ENCODE results near the gene STXBP5.

Gene STXBP5
- long read RNA-seq, donor 1, partial matches to known transcripts, result 5 of 5 reads
- long read RNA-seq, donor 1, other reads (novel, unspliced or antisense), result 0 of 5 reads
- long read RNA-seq, donor 2, result 0 reads
- long read RNA-seq, donor 3, result 0 reads
- long read RNA-seq, donor 4, partial matches to known transcripts, result 0 of 1 reads
- long read RNA-seq, donor 4, other reads (novel, unspliced or antisense), result 0 of 1 reads
- long read RNA-seq, donor 5, result 0 reads
- long read RNA-seq, donor 6, full-length matches to known transcripts, result 1 of 1 reads
- long read RNA-seq, donor 6, partial matches to known transcripts, result 0 of 1 reads
- long read RNA-seq, donor 6, other reads (novel, unspliced or antisense), result 0 of 1 reads
- long read RNA-seq, donor 7, full-length matches to known transcripts, result 1 of 6 reads
- long read RNA-seq, donor 7, partial matches to known transcripts, result 5 of 6 reads
- long read RNA-seq, donor 7, other reads (novel, unspliced or antisense), result 0 of 6 reads
- long read RNA-seq, donor 8, result 0 reads

DNA sequence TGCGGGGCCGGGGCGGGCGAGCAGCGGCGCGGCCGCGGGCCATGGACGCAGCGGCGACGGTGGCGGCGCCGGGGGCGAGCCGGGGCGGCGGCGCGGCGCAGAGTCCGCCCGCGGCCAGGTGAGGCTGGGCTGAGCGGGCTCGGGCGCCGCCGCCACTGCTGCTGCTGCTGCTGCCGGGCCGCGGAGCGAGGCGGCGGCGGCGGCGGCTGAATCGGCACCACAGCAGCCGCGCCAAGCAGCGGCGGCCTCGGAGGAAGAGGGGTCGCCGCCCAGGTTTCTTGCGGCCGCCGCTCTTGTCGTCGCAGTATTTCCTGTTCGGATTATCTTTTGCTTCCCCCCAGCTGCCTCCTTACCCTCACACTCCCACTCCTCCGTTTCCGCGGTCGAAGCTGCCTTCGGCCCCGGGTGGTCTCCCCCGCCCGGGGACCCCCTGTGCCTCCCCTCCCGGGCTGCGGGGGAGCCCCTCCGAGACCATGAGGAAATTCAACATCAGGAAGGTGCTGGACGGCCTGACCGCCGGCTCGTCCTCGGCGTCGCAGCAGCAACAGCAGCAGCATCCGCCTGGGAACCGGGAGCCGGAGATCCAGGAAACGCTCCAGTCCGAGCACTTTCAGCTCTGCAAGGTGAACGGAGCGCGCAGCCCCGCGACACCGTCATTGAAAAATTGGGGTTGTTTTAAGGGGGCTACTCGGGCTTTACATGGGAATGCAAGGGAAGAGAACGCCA is at the start of gene STXBP5:
Gene STXBP5, plus strand, starts transcription at position 358 of the 726 bp plus-strand sequence. Its CDS starts 116 bp downstream, at position 474.
- DNase-seq, result peak; percentile 89

DNA sequence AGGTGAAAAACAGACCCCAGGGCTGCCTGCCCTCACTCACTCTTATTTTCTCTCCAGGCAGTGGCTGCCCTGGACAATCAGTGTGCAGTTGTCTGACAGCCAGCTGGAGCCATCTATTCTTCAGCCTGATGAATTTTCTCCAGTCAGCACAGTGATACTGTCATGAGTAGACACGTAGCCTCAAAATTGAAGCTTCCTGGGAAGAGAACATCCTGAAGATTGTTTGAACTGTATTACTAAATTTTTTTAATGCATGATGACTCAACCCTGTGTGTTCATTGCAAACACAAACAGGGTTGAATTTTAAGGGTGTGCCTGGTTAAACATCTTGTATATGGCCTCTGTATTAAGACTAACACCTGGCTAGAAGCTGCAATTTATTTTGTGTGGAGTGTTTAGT is 49.8 kb upstream of the STXBP5 start:
- no peak for DNase-seq

DNA sequence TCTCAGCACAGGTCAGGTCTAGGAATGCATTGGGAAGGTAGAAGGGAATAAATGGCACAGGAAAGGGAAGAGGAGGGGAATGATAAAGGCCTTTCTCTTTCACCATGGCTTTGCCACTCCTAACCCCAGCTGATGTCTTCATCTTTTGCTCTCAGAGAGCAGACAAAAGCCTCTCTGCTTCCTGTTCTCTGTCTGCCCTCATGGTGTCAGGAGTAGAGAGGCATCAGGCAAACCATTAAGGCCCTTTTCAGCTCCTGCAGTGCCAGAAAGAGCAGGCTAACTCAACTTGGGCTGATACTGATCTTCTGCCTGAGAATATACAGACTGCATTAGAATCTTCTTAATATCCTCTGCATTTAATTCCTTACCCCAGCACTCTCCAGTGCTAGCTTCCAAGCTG is 48.0 kb upstream of the STXBP5 start:
- no peak for DNase-seq

DNA sequence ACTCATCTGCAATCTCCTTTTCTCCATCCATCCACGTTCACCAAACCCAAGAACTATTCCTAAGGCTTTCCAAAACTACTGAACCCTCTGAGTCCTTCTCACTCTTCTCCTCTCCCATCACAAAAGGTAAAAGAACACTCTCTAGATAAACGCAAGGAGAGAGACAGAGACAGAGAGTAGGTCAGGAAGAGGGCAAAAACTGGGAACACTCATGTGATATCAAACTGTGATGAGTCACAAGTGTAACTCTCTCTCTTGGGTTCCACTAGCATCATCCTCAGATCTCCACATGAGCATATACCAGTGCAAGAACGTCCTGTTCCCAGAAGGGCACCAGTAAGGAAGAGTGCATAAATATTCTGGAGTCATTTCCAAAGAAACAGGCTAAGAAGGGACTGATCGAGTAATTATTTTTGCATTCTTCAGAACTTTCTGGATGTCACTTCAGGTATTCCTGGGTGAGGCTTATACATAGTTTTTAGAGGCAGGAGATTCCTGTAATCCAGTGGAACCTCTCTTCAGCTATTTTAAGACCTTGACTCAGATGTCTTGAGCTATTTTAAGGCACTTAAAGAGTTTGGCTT is 47.3 kb upstream of the STXBP5 start:
- no peak for DNase-seq

DNA sequence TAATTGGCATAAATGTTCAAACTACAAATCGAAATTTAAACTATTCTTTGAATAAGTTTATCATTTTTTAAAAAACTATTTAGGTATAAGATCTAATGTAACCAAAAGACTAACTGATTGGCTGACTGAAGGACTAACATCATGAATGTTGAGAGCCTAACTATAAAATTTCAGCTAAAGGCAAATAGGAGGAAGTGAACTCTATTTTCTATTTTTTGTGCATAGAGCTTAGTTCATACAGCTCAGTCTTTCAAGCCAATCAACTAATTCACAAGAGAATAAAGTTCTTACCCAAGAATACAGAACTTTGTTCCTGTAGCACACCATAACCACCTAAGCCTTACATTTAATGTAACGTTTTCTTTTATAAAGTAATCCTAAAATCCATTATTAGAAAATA is 46.3 kb upstream of the STXBP5 start:
- no peak for DNase-seq

DNA sequence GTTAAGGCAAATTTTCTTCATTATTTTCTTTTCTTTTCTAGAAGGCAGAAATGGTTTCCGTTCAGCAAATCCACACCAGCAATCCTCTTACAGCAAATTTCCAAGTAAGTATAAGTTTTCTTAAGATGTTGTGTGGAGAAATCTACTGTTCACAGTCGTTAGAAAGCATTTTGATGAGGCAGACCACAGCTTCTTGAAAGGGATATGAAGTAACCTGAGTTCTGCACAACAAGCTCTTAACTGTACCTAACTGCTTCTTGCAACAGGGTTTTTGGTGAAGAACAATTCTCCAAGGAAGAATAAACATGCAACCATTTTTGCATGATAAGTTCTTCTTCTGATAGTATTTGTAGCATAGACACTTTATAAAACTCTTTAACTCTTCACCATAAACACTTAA is 45.3 kb upstream of the STXBP5 start:
- DNase-seq, result no peak

DNA sequence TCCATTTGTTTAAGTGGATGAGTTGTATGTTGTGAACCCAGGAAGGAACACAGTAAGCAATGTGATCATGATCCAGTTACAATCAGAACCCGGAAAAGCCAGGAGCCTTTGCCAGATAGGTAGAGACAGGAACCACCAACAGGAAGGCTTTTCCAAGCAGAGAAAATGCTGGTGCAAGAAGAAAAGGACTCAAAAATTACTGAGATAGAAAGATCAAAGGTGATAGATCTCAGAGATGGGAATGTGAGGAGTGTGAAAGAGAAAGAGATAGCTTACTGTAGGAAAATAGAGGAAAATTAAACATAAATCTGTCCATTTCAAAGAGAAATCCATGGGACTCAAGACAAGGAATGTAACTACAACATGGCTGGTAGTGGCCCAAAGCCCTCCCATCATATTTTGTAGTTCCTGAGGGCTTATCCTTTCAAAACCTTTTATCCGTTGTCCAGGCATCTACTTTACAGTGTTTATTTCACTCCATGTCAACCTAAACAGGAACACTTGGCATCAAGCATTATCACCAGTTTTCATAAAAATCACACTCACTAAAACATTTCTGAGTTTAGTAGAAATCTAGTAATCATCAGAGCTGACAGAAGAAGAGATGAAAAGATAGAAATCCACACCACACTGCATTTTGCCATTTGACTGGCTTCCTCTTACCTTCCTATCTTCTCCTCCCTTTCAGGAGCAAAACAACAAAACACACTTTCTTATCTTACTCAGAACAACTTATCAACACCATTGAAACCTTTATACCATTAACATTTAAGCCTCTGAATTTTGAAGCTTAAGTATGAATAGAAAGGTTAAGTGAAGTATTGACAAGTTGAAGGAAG is 44.5 kb upstream of the STXBP5 start:
- DNase-seq, result no peak

DNA sequence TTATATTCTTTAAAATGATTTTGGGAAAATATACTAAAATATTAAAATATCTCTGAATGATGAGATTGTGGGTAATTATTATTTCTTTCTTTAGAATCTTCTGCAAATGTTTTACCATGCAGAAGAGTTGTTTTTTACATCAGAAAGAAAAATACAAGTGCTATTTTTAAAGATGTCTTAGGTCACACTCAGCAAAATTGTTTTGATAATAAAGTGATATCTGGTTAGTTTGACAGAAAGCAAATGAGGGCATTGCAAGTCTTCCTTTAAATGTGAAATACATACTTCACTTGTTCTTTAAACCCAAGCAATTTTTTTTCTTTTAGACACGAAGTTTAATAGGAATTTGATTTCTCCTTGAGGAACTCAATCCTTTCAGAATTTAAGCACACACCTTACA is 43.6 kb upstream of the STXBP5 start:
- no peak for DNase-seq

DNA sequence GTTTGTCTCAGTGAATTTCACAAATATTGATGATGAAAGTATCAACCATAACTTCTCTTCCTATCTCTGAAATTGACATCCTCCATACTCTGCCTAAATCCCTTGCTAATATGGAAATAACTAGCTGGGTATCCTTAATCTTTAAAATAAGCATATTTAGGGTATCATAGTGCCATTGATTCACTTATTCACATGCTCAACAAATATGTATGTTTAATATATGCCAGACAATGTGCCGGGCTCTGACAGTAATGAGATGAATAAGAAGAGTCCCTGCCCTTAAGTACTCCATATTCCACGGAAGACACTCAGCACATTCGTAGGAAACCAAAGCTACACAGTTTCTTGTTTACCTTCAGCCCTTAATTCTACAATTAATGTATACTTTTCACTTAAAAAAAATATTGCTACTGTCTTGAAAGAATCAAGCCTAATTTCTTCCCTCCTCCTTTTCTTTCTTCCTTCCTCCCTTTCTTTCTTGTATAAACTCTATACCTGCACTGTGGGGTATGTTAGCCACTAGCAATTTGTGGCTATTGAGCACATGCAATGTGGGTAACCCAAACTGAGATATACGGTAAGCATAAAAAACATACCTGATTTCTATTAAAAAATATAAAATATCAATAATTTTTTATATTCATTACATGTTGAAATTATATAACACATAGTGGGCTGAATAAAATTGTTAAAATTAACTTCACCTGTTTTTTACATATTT is 42.8 kb upstream of the STXBP5 start:
- DNase-seq, result no peak

DNA sequence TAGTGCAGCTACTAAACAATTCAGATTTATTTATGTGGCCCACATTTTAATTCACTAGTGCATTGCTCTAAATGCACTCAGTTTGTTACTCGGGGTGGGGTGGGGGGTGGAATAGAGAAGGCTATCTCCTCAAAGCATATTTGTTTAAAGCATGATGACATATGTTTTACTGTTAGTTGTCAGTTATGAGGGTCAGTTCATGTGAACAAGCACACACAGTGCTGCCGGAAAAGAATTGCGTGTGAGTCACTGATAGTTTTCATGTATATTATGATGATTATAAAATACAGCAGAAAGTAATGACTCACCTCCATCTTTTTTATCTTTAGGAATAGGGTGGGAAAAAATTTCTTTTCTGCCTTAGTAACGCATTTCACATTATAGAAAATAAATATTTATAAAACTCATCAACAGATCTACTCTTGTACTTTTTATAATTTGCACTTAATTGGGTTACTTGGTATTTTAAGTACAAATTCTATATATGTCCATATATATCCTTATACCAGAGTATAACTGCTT is 42.2 kb upstream of the STXBP5 start:
- no peak for DNase-seq

DNA sequence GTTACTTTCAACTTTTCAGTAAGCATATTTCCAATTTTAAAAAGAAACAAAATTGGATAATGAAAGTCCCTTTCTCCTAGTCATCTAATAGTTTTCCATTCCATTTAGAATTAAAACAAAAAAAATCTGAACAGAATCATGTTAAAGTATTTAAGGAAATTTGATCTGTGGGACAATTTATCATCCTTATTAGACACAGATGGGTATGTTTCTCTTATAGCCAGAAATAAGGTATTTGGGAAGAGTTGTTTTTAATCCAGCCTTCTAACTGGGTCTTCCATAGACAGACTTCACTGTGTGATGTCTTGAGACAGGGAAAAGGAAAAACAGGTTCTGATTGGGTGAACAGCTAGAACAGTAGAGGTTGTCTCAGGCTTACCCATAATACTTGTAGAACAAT is 39.5 kb upstream of the STXBP5 start:
- no peak for DNase-seq

DNA sequence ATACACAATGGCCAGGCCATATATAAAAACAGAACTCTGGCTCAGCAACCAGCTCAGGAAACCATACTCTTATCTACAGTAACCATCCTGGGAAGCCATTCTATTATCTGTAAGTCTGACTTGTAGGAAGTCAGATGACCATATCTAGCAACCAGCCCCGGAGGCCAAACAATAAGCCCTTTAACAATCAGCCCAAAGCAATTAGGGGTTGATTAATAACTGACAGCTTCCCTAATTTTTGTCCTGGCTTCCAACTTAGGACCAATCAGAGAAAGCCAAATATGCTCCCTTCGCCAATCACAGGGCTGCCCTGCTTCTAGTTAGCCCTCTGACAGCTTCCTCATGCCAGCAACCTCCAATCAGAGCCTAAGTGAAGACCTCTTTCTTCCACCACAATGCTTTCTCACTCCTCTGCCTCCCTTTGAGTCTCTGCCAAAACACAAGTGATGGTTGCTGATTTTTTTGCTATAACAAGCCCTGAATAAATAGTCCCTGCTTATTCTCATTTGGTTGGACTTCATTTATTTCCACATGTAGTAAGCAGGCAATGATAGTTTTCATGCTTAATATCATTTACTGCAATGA is 37.8 kb upstream of the STXBP5 start:
- DNase-seq, result no peak

DNA sequence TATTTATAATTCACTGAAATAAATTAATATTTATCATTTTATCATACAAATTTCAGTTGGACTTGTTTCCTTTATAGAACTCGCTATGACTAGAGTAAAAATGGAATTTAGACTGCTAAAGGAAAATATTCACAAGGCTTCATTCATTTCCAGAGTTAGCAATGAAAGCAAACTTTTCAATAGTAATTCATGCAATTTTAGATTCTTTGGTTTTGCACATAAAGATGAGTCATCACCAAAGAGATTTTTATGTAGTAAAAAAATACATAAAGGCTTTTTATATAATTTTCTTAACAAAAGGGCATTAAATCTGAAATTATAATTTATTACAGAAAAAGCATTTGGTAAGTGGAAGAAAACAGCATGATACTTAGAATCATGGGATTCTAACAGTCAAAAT is 37.2 kb upstream of the STXBP5 start:
- no peak for DNase-seq

DNA sequence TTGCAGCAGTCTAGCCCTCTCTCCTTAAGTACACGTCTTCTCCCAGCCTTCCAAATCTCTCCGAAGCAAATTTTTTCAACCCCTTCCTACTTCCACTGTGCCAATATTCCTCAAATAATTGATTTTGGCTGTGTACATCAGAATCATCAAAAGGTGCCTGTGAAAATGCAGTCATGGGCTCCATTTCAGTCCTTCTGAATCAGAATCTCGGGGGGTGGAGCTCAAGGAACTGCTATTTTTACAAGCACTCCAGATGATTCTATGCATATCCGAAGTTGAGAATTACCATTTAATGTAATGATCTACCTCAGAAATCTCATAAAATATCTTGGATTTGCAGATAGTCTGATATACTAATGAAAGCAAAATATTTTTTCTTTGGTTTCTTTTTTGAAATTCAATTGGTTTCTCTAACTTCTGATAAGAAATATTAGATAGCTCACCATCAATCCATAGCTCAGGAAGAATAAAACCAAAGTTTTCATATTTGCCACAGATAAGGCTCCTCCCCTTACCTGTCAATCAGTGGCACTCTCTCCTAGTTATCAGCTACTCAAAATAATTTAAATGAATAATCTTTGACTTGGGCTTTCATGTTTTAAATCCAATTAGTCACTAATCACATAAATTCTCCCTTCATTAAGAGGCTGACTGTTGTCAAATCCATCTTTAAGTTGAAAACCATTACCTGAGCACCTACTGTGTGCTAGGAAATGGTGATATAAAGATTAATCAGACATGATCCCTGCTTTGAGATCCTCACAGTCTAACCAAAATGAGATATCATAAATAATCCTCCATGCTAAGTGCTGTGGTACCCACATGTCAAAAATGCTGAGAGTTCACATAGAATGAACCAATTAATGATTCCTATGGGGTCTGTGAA is 36.4 kb upstream of the STXBP5 start:
- no peak for DNase-seq

DNA sequence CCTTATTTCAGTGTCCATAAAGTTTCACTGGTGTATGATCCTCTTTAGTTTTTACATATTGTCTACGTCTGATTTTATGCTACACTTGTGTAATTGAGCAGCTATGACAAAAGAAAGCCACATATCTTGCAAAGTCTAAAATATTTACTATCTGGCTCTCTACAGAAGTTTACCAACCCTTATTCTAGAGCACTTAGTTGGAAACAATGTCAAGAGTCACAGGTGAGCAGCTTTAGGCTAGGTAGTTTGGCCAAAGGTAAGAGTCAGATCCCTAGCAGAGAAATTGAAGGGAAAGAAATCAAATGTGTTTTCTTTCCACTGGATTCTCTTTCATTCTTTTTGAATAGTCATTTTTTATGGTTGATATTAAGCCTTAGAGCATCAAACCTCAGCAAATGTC is 34.7 kb upstream of the STXBP5 start:
- no peak for DNase-seq

DNA sequence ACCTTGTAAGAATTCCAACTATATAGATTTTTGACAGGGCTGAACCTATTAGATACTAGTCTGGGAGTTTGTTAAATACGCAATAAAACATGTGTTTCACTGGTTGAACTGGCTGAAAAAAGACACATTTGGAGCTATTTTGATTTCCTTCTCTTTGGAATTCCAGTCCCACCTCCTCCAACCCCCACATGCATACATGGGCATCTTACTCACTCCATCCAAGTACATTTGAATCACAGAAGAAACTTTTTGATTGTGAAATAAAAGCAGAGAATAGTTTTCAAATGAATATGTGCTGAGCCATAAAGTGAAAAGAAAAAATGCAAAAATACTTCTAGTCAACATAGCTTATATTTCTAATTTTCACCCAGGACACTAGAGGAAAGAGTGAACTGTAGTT is 33.9 kb upstream of the STXBP5 start:
- DNase-seq, result no peak

DNA sequence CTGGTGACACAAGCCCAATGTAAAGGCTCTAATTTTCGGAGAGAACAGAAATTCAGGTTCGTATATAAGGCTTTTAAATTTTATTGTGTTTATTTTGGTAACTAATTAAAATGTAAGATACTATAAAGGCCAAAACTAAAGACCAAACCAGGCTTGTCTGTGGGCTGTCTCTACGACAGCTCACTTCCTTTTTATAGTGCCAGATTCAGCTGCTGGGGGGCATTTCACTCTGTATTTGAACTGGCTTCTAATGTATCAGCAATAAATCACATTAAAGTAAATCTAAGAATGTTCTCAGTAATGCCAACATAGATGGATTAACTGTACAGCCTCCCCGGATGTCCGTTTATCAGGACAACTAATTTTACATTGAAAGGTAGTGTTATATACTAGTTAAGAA is 31.1 kb upstream of the STXBP5 start:
- DNase-seq, result no peak

DNA sequence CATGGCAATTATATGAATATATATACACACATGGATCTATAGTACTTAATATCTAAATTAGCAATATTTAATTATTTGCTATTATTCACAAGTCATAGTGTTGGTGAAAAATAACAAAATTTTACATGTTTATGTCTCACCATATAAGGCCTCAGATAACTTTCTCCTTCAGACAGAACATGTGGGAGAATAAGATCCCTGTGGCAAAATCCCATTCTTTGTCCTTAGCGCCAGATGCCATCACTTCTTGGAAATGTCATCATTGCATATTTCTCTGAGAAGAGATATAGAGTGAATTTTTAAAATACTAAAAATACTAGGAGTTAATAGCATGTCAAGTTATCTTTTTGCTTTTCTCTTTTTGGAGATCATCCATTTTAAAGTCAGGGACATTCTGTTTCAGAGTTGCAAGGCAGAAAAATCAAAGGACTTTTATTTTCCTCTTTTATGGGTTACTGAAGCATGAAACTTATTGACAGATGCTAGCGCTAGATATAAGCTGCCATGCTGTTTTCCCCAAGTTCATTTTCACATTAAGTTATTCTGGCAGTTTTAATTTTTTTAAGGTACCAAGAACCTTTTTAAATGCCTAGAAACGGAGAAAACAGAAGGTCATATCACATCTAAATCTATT is 30.4 kb upstream of the STXBP5 start:
- DNase-seq, result no peak

DNA sequence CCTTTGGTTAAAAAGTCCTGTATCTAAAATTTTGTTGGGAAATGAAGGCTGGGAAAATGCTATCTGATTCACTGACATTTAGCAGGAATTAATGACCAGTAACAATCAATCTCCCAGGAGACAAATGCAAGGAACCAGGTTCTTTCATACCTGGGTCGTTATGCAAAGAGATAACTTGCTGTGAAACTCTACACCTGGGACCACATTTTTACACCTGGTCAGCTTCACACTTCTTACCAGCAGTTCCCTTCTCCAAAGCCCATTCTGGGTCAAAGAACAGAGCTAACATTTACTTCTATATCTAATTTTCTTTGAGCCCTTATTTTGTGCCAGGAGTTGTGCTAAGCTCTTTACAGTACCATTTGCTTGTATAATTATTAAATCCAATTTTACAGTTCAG is 27.4 kb upstream of the STXBP5 start:
- DNase-seq, result no peak

DNA sequence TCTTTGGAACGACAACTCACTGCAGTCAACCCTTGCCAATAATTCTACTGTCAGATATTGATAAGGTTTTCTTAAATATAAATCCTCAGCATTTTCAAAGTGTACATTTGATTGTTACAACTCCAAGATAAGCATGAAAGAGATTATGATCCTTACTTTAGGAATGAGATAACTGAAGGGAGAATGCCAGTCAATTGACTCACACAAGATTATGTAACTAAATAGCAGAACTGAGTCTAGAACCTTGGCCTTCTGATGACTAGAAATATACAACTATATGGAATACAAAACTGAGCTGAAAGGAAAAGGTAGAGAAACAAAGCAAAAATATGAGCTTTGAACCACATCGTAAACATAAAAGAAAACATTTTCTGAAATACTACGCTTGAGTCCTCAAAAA is 26.9 kb upstream of the STXBP5 start:
- DNase-seq, result no peak
